ENCODE measurements around the gene ITGBL1.

ITGBL1 gene

GRCh38 chr13:101486708-101487437 lies 34.4 kb downstream of the ITGBL1 start:
- Histone ChIP-seq H2AFZ (ENCODE audit: low read depth, low read length) (no peak overlapping the region), H4K20me1 (ENCODE audit: insufficient read depth, low read length) (no peaks in the 10 kb centered on the region), H3K9ac (ENCODE audit: low read depth, low read length) (no peak overlapping the region), H3K4me3 (ENCODE audit: low read depth in 1 of 2, low read length in 2 of 2) (no peak overlapping the region), H3K79me2 (ENCODE audit: insufficient read depth, low read length) (no peaks in the 10 kb centered on the region), H3K27ac (ENCODE audit: low read length) (no peak overlapping the region), H3K9me3 (ENCODE audit: insufficient read depth, low read length, severe bottlenecking) (no peaks in the 10 kb centered on the region), H3K4me2 (ENCODE audit: insufficient read depth, low read length) (no peak overlapping the region), H3K36me3 (ENCODE audit: insufficient read depth, low read length) (no peaks in the 10 kb centered on the region), H3K4me1 (ENCODE audit: insufficient read depth, low read length) (no peaks in the 10 kb centered on the region), H3K27me3 (ENCODE audit: insufficient read depth, low read length, poor library complexity) (no peaks in the 10 kb centered on the region)
- no peak for TF ChIP-seq CTCF (IDR thresholded peaks at IDR 0.05; ENCODE audit: borderline replicate concordance, extremely low read depth, low read length, poor library complexity, severe bottlenecking)
- TF ChIP-seq EZH2 (IDR thresholded peaks at IDR 0.05; ENCODE audit: borderline replicate concordance, low read depth, low read length, severe bottlenecking): no peak
- DNase-seq (no peak), ATAC-seq (ENCODE audit: insufficient read depth, low read depth) (no peak)

GRCh38 chr13:101487438-101487830 lies 35.0 kb downstream of the ITGBL1 start:
- Histone ChIP-seq H4K20me1 (ENCODE audit: insufficient read depth, low read length) (no peaks in the 10 kb centered on the region), H3K4me2 (ENCODE audit: insufficient read depth, low read length) (no peak overlapping the region), H2AFZ (ENCODE audit: low read depth, low read length) (no peak overlapping the region), H3K36me3 (ENCODE audit: insufficient read depth, low read length) (no peaks in the 10 kb centered on the region), H3K9me3 (ENCODE audit: insufficient read depth, low read length, severe bottlenecking) (no peaks in the 10 kb centered on the region), H3K79me2 (ENCODE audit: insufficient read depth, low read length) (no peaks in the 10 kb centered on the region), H3K9ac (ENCODE audit: low read depth, low read length) (no peak overlapping the region), H3K27me3 (ENCODE audit: insufficient read depth, low read length, poor library complexity) (no peaks in the 10 kb centered on the region), H3K4me1 (ENCODE audit: insufficient read depth, low read length) (no peaks in the 10 kb centered on the region), H3K4me3 (ENCODE audit: low read depth in 1 of 2, low read length in 2 of 2) (no peak overlapping the region), H3K27ac (ENCODE audit: low read length) (no peak overlapping the region)
- DNase-seq (no peak), ATAC-seq (ENCODE audit: insufficient read depth, low read depth) (no peak)
- TF ChIP-seq CTCF (IDR thresholded peaks at IDR 0.05; ENCODE audit: borderline replicate concordance, extremely low read depth, low read length, poor library complexity, severe bottlenecking) (no peak), EZH2 (IDR thresholded peaks at IDR 0.05; ENCODE audit: borderline replicate concordance, low read depth, low read length, severe bottlenecking) (no peak)

GRCh38 chr13:101488734-101489133 lies 36.3 kb downstream of the ITGBL1 start:
- H3K27me3 ChIP-seq (ENCODE audit: insufficient read depth, low read length, poor library complexity): no peaks in the 10 kb centered on the region
- no peaks in the 10 kb centered on the region for H3K9me3 ChIP-seq (ENCODE audit: insufficient read depth, low read length, severe bottlenecking)
- no peak overlapping the region for H3K9ac ChIP-seq (ENCODE audit: low read depth, low read length)
- no peaks in the 10 kb centered on the region for H3K36me3 ChIP-seq (ENCODE audit: insufficient read depth, low read length)
- no peaks in the 10 kb centered on the region for H3K4me1 ChIP-seq (ENCODE audit: insufficient read depth, low read length)
- TF ChIP-seq EZH2 (IDR thresholded peaks at IDR 0.05; ENCODE audit: borderline replicate concordance, low read depth, low read length, severe bottlenecking): no peak
- TF ChIP-seq CTCF (IDR thresholded peaks at IDR 0.05; ENCODE audit: borderline replicate concordance, extremely low read depth, low read length, poor library complexity, severe bottlenecking): no peak
- H3K79me2 ChIP-seq (ENCODE audit: insufficient read depth, low read length): no peaks in the 10 kb centered on the region
- no peak overlapping the region for H3K4me3 ChIP-seq (ENCODE audit: low read depth in 1 of 2, low read length in 2 of 2)
- H3K4me2 ChIP-seq (ENCODE audit: insufficient read depth, low read length): no peak overlapping the region
- DNase-seq (no peak), ATAC-seq (ENCODE audit: insufficient read depth, low read depth) (no peak; the same call in 2 of the 3 replicates)
- no peaks in the 10 kb centered on the region for H4K20me1 ChIP-seq (ENCODE audit: insufficient read depth, low read length)
- H3K27ac ChIP-seq (ENCODE audit: low read length): no peak overlapping the region
- H2AFZ ChIP-seq (ENCODE audit: low read depth, low read length): 0 out of 2 replicates have a peak overlapping the region, but pooled peaks have one; percentile 19
